Mesothelial cell of epicardium (in vitro differentiated cells): ENCODE results near the gene SOWAHA. TPM values are rescaled to one million over a fixed set of nuclear protein-coding genes. Genes with fewer than 3 reads are reported as not detected.

Experiments
- DNase-seq, 2 experiments: peaks; one replicate each; pipeline ENCODE4 v3.0.0; 2021; ENCODE audit warnings: low spot score in 2 of 2; ENCODE audit not compliant: unreplicated experiment in 2 of 2
- H3K27ac Mint-ChIP-seq: 2 replicates; pipeline ENCODE4 v1.8.0; 2021; ENCODE audit warnings: mixed read lengths
- H3K27me3 Mint-ChIP-seq: 2 replicates; pipeline ENCODE4 v1.8.0; 2021; ENCODE audit warnings: low read depth, mixed read lengths
- H3K36me3 Mint-ChIP-seq: 2 replicates; pipeline ENCODE4 v1.8.0; 2021; ENCODE audit warnings: mixed read lengths
- H3K4me1 Mint-ChIP-seq: 2 replicates; pipeline ENCODE4 v1.8.0; 2021; ENCODE audit warnings: mixed read lengths
- H3K4me3 Mint-ChIP-seq: 2 replicates; pipeline ENCODE4 v1.8.0; 2021; ENCODE audit warnings: mild to moderate bottlenecking, moderate library complexity, mixed read lengths
- H3K9me3 Mint-ChIP-seq: 2 replicates; pipeline ENCODE4 v1.8.0; 2021; ENCODE audit warnings: mixed read lengths
- CTCF ChIP-seq: fragments of 200-600 bp; sonication (generic); IDR thresholded peaks from one replicate; pipeline ENCODE4 v1.5.0; 2021; ENCODE audit warnings: antibody characterized with exemption; ENCODE audit not compliant: unreplicated experiment
- total RNA-seq: library from RNA; stranded (reverse); gene quantifications from 3 replicates; pipeline ENCODE4 v1.2.1, GENCODE V29; 2021

Gene SOWAHA
- total RNA-seq, 1 donor from 2014 or later, result 0.67 TPM

GRCh38 chr5:132856011-132856410 is 42.9 kb downstream of the SOWAHA start:
- H3K4me1 Mint-ChIP-seq, result peaks cover 4% of the 10 kb centered on the region
- H3K27me3 Mint-ChIP-seq, result peaks cover 13% of the 10 kb centered on the region
- TF ChIP-seq CTCF, result no peak
- no peaks in the 10 kb centered on the region for H3K9me3 Mint-ChIP-seq
- H3K36me3 Mint-ChIP-seq, result no peaks in the 10 kb centered on the region
- no peak overlapping the region for H3K27ac Mint-ChIP-seq
- no peak for DNase-seq
- H3K4me3 Mint-ChIP-seq, result no peak overlapping the region

GRCh38 chr5:132859889-132860437 is 46.9 kb downstream of the SOWAHA start:
- no peak overlapping the region for H3K4me3 Mint-ChIP-seq
- no peaks in the 10 kb centered on the region for H3K4me1 Mint-ChIP-seq
- no peak overlapping the region for H3K27ac Mint-ChIP-seq
- no peaks in the 10 kb centered on the region for H3K36me3 Mint-ChIP-seq
- no peak for DNase-seq
- TF ChIP-seq CTCF, result no peak
- H3K9me3 Mint-ChIP-seq, result no peaks in the 10 kb centered on the region
- peaks cover 13% of the 10 kb centered on the region for H3K27me3 Mint-ChIP-seq

- H3K4me1 Mint-ChIP-seq, result peaks cover 6% of the 10 kb centered on the region
- TF ChIP-seq CTCF, result no peak
- DNase-seq, result no peak
Observed at GRCh38 chr5:132860742-132861141, 47.6 kb downstream of the SOWAHA start.

DNA sequence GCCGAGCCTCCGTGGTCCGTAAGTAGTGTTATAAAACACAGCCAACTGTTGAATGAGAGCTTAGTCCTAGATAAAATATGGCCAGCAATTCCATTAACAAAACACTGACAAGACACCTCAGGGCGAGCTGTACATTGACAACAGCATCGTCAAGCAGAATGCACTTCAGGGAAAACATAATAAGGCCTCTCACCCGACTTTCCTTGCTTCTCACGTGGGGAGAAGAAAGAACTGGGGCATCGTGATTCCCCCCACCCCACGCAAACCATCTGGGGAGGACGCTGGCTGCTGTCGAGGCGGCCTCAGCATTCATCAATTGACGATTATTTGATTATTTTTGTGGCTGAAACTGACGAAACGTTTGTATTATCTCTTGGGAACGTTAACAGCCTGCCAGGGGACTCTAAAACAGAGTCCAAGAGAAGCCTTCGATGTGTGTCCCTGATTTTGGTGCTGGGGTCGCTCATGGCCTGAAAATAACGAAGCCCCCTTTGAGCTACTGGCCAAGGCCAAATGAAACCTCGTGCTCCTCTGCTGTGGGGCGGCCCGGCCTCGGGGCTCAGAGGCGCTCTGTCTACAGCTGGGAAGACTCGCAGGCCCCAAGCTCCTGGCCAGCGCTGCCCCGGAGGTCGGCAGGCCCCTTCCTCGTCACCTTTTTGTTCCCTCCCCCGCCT is 52.7 kb downstream of the SOWAHA start:
- H3K4me1 Mint-ChIP-seq, result peaks cover 25% of the 10 kb centered on the region
- peak overlapping the region; percentile 99 for H3K27ac Mint-ChIP-seq
- TF ChIP-seq CTCF, result no peak
- peak overlapping the region; percentile 96 for H3K4me3 Mint-ChIP-seq
- H3K36me3 Mint-ChIP-seq, result peaks cover 3% of the 10 kb centered on the region
- no peaks in the 10 kb centered on the region for H3K27me3 Mint-ChIP-seq
- no peaks in the 10 kb centered on the region for H3K9me3 Mint-ChIP-seq
- no peak for DNase-seq

More at GRCh38 chr5:132860742-132861141, 47.6 kb downstream of the SOWAHA start:
- H3K4me3 Mint-ChIP-seq, result no peak overlapping the region
- no peaks in the 10 kb centered on the region for H3K9me3 Mint-ChIP-seq
- H3K27me3 Mint-ChIP-seq, result peaks cover 13% of the 10 kb centered on the region
- no peak overlapping the region for H3K27ac Mint-ChIP-seq
- no peaks in the 10 kb centered on the region for H3K36me3 Mint-ChIP-seq

Other genes starting within 250 kb of the SOWAHA start
- gene IL13, start 155.1 kb upstream of the SOWAHA start, total RNA-seq, result 0.33 to 0.78 TPM (median 0.50 TPM) in 3 replicates
- not detected in 3 replicates for gene IL4, start 139.3 kb upstream of the SOWAHA start, total RNA-seq
- 24.7 to 28.2 TPM (median 27.4 TPM) in 3 replicates for gene KIF3A, start 75.8 kb upstream of the SOWAHA start, total RNA-seq
- 1.5 to 2.5 TPM (median 1.8 TPM) in 3 replicates for gene CCNI2, start 65.9 kb upstream of the SOWAHA start, total RNA-seq
- gene SEPTIN8, start 36.1 kb upstream of the SOWAHA start, total RNA-seq, result 54.9 to 58.9 TPM (median 58.6 TPM) in 3 replicates
- 8.6 to 12.2 TPM (median 8.6 TPM) in 3 replicates for gene SHROOM1, start 17.3 kb downstream of the SOWAHA start, total RNA-seq
- 0.93 to 1.2 TPM (median 0.98 TPM) in 3 replicates for gene GDF9, start 53.2 kb downstream of the SOWAHA start, total RNA-seq
- 258 to 329 TPM (median 308 TPM) in 3 replicates for gene UQCRQ, start 53.3 kb downstream of the SOWAHA start, total RNA-seq
- 1.9 to 2.6 TPM (median 1.9 TPM) in 3 replicates for gene LEAP2, start 60.4 kb downstream of the SOWAHA start, total RNA-seq
- 117 to 119 TPM (median 117 TPM) in 3 replicates for gene AFF4, start 150.3 kb downstream of the SOWAHA start, total RNA-seq
- gene ZCCHC10, start 213.2 kb downstream of the SOWAHA start, total RNA-seq, result 18.2 to 19.5 TPM (median 18.7 TPM) in 3 replicates
- gene HSPA4, start 238.7 kb downstream of the SOWAHA start, total RNA-seq, result 109 to 111 TPM (median 111 TPM) in 3 replicates